Urinary bladder (tissue), 4 donors: ENCODE results near the gene ARHGAP31. TPM values are rescaled to one million over a fixed set of nuclear protein-coding genes. Genes with fewer than 3 reads are reported as not detected.
"Not testable (repeated sequence)": the region's sequence is repeated elsewhere in the genome, so short reads cannot be mapped to it uniquely, and the experiment has no call there.

Experiments
- DNase-seq: peaks from one replicate; pipeline ENCODE4 v3.0.0-alpha.2; 2015; ENCODE audit errors: extremely low spot score
- H3K27ac ChIP-seq: one replicate; pipeline ENCODE4 v1.5.1; 2013; ENCODE audit warnings: low read depth, mild to moderate bottlenecking, moderate library complexity
- H3K36me3 ChIP-seq: one replicate; pipeline ENCODE4 v1.6.1; 2013; ENCODE audit warnings: mild to moderate bottlenecking, moderate library complexity; ENCODE audit not compliant: insufficient read depth
- H3K4me1 ChIP-seq: one replicate; pipeline ENCODE4 v1.6.1; 2013; ENCODE audit warnings: mild to moderate bottlenecking, moderate library complexity; ENCODE audit not compliant: insufficient read depth
- H3K4me3 ChIP-seq: one replicate; pipeline ENCODE4 v1.5.1; 2013; ENCODE audit warnings: low read depth, low read length
- WGBS: extraction: QIAGEN DNeasy Blood & Tissue Kit; methylation state at CpG from one replicate; pipeline ENCODE4 v1.1.7; 2013; 5-methylcytosine and 5-hydroxymethylcytosine counted together
- polyA plus RNA-seq: library from polyadenylated mRNA; stranded (reverse); fragments of 200-250 nt; gene quantifications from one replicate; pipeline ENCODE4 v1.2.3, GENCODE V29; 2013
- total RNA-seq: library from RNA; depleted of rRNA; stranded (reverse); fragments of >200 nt; gene quantifications from one replicate; pipeline ENCODE4 v1.2.3, GENCODE V29; 2014
- donor health status: healthy with polysubstance abuse.
- donor health status: healthy.

Gene ARHGAP31
- total and polyA plus RNA-seq, 2 donors = 10.3 to 16.1 TPM

DNA sequence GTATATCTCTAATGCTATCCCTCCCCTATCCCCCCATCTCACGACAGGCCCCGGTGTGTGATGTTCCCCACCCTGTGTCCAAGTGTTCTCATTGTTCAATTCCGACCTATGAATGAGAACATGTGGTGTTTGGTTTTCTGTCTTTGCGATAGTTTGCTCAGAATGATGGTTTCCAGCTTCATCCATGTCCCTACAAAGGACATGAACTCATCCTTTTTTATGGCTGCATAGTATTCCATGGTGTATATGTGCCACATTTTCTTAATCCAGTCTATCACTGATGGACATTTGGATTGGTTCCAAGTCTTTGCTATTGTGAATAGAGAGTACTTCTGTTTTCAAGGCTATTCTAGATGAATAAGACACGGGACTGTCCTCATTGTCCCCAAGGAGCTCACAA lies 61.4 kb downstream of the ARHGAP31 start:
- not testable (repeated sequence) for H3K36me3 ChIP-seq, H3K4me1 ChIP-seq, H3K4me3 ChIP-seq, H3K27ac ChIP-seq, DNase-seq
- WGBS = 94% methylated on average over 5 of the region's 5 CpGs

DNA sequence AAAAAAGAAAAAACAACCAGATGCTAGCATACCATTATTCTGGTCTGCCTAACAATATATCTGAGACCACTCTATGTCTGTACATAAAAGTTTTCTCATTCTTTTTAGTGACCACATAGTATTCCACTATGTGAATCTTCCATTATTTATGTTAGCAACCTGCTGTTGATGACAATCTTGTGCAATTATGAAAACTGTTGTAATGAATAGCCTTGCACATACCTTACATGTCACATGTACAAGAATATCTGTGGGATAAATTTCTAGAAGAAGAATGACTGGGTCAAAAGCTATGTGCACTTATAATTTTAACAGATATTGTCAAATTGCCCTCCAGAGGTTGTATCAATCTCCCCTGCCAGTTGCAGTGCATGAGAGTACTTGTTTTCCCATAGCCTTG lies 62.5 kb downstream of the ARHGAP31 start:
- peaks cover 1% of the 10 kb centered on the region for H3K4me1 ChIP-seq
- no peak for DNase-seq
- no peak overlapping the region for H3K27ac ChIP-seq
- H3K36me3 ChIP-seq = no peaks in the 10 kb centered on the region
- H3K4me3 ChIP-seq = no peak overlapping the region

- Histone ChIP-seq H3K27ac (no peak overlapping the region), H3K4me1 (peaks cover 1% of the 10 kb centered on the region), H3K4me3 (no peak overlapping the region), H3K36me3 (no peaks in the 10 kb centered on the region)
- WGBS = 44% methylated on average over 6 of the region's 6 CpGs
- no peak for DNase-seq
These were observed 63.0 kb downstream of the ARHGAP31 start for GRCh38 chr3:119357190-119357589.

DNA sequence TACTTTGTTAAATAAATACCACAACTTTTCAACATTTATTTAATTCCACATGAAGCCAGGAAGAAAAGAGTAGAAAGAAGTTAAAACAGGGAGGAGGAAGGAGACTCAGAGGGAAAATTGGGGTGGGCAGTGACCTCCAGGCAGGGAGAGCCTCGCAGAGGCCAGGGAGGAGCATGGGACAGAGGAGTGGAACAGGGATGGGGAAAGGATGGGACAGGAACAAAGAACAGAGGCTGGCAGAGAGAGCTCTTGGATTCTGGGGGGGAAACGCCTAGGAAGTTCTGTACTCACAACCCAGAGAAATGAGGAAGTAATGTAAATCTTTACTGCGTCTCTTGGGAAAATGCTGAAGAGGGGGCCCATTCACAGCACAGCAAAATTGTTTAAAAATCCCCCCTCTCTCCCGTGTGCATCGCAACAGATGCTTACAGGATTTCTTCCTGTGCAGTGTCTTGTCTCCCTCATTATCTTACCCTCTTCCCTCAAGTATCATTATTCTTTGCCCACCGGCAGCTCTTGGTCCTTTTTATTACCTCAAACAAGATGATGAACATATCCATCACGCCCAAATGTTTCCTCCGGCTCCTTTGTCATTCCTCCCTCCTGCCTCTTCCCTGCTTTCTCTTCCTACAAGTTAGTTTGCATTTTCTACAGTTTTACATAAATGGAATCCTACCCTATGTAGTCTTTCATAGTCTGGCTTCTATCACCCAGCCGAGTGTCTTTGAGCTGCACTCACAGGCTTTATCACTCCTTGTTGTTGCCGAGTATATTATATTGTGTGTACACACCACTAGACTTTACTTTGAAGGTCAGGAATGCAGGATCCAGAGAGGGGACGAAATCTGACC lies 65.5 kb downstream of the ARHGAP31 start:
- Histone ChIP-seq H3K36me3 (no peaks in the 10 kb centered on the region), H3K4me3 (no peak overlapping the region), H3K27ac (no peak overlapping the region), H3K4me1 (no peaks in the 10 kb centered on the region)
- 45% methylated on average over 11 of the region's 11 CpGs for WGBS
- no peak for DNase-seq

DNA sequence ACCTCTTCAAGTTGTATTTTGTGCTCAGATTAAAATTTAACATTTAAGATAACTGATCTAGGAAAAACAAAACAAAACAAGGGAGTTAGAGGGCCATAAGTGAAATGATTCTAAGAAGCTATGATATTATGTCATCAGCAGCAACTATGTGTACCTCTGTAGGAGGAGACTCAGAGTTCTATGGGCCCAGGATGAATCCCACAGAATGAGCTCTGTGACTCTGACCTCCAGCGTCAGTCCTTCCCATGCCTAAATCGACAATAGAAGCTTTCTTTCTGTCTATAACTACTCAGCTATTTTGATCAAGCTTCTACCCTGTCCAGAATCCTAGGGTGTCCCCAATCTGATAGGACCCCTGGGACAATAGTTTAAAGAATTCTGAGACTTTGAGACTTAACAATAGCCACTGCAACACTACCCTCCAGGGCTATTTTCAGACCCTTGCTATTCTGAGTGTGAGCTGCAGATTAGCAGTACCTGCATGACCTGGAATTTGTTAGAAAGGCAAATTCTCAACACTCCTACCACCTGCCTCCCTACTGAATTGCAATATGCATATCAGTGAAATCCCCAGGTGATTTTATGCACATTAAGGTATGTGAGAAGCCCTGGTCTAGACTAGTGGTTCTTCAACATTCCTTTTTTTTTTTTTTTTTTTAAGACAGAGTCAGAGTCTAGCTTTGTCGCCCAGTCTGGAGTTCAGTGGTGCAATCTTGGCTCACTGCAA lies 66.7 kb downstream of the ARHGAP31 start:
- 82% methylated on average over 3 of the region's 3 CpGs for WGBS
- Histone ChIP-seq H3K4me1 (no peaks in the 10 kb centered on the region), H3K27ac (no peak overlapping the region), H3K36me3 (no peaks in the 10 kb centered on the region), H3K4me3 (no peak overlapping the region)
- DNase-seq = no peak

GRCh38 chr3:119362010-119362409 lies 67.8 kb downstream of the ARHGAP31 start:
- 95% methylated on average over 2 of the region's 2 CpGs for whole genome bisulfite sequencing
- H3K4me3 ChIP-seq = no peak overlapping the region

DNA sequence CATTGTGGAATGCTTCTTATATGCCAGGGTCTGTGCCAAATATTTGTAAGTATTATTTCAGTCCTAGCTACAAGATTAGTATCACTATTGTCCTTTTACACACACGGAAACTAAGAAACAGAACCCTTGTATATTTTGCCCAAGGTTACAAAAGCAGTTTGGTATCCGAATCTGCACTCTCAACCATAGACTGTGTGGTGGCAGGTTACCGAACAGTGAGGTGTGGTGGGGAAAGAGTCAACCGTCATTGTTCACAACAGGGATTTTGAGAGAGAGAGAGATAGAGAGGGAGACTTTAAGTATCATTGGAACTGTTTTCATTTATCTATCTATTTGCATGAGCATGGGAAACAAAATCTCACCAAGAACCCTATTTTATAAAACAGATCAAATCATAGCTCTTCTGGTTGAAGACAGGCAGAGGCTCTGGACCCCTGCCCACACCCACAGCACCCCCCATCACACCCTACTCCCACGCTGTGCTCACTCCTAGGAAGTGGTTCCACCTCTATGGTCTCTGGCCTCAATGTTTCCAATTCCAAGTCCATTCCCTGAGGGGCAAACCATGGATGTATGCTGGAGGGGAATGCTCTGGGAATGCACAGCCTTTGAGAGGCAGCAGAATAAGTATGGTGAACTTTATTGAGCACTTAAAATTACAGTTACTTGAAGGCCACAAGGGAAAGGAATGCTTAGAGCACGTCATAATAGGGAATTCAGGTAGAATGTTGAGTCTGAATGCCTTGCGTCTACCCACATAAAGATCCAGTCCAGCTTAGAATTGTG lies 69.0 kb downstream of the ARHGAP31 start:
- Histone ChIP-seq H3K36me3 (no peaks in the 10 kb centered on the region), H3K4me3 (no peak overlapping the region), H3K27ac (no peak overlapping the region), H3K4me1 (no peaks in the 10 kb centered on the region)
- DNase-seq = no peak
- WGBS = 94% methylated on average over 7 of the region's 7 CpGs

More at GRCh38 chr3:119362010-119362409, 67.8 kb downstream of the ARHGAP31 start:
- H3K27ac ChIP-seq = no peak overlapping the region
- H3K4me1 ChIP-seq = no peaks in the 10 kb centered on the region
- no peak for DNase-seq
- H3K36me3 ChIP-seq = no peaks in the 10 kb centered on the region

GRCh38 chr3:119364401-119364800 lies 70.2 kb downstream of the ARHGAP31 start:
- DNase-seq = no peak
- no peak overlapping the region for H3K27ac ChIP-seq
- H3K4me1 ChIP-seq = no peaks in the 10 kb centered on the region
- no peaks in the 10 kb centered on the region for H3K36me3 ChIP-seq
- H3K4me3 ChIP-seq = no peak overlapping the region
- 95% methylated on average over 1 of the region's 1 CpG for WGBS

GRCh38 chr3:119365418-119365817 lies 71.2 kb downstream of the ARHGAP31 start:
- Histone ChIP-seq H3K36me3 (no peaks in the 10 kb centered on the region), H3K4me3 (no peak overlapping the region), H3K27ac (no peak overlapping the region), H3K4me1 (no peaks in the 10 kb centered on the region)
- 62% methylated on average over 3 of the region's 3 CpGs for WGBS
- no peak for DNase-seq

- no peak for DNase-seq
These were observed 72.8 kb downstream of the ARHGAP31 start for GRCh38 chr3:119367000-119367399.

DNA sequence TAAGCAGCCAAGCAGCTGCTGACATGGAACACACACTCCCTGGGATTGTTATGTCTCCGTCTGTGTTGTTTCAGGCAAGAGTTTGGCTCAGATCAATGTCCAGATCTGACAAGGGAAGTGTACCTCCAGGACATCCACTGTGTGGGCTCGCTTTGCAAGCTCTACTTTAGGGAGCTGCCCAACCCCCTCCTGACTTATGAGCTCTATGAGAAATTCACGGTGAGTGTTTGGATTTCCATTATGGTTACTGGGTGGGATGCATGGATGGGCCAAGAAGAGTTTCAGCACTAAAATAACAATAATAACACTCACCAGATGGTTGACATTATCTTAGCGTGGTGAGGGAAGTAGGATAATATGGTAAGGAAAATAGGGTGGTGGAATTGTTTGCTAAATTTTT lies 74.1 kb downstream of the ARHGAP31 start:
- Histone ChIP-seq H3K4me1 (no peaks in the 10 kb centered on the region), H3K27ac (no peak overlapping the region), H3K36me3 (no peaks in the 10 kb centered on the region), H3K4me3 (no peak overlapping the region)
- DNase-seq = no peak
- 65% methylated on average over 4 of the region's 4 CpGs for WGBS

More at GRCh38 chr3:119367000-119367399, 72.8 kb downstream of the ARHGAP31 start:
- Histone ChIP-seq H3K27ac (no peak overlapping the region), H3K4me3 (no peak overlapping the region), H3K36me3 (no peaks in the 10 kb centered on the region), H3K4me1 (no peaks in the 10 kb centered on the region)
- WGBS = 99% methylated on average over 2 of the region's 2 CpGs

GRCh38 chr3:119371786-119372185 lies 77.6 kb downstream of the ARHGAP31 start:
- 98% methylated on average over 6 of the region's 6 CpGs for WGBS
- H3K36me3 ChIP-seq = not testable (repeated sequence)

DNA sequence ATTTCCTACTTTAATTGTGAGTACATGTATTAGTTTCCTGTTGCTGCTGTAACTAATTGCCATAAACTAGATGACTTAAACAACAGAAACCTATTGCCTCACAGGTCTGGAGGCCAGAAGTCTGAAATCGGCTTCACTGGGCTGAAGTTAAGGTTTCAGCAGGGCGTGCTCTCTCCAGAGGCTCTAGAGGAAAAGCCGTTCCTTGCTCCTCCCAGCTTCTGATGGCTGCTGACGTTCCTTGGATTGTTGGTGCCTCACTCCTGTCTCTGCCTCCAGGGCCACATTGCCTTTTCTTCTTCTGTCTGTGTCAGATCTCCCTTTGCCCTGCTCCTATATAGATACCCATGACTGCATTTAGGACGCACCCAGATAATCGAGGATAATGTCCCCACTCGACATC lies 80.9 kb downstream of the ARHGAP31 start:
- H3K27ac ChIP-seq = no peak overlapping the region
- 90% methylated on average over 7 of the region's 7 CpGs for WGBS
- H3K4me3 ChIP-seq = no peak overlapping the region
- DNase-seq = no peak
- no peaks in the 10 kb centered on the region for H3K4me1 ChIP-seq
- H3K36me3 ChIP-seq = no peaks in the 10 kb centered on the region

More at GRCh38 chr3:119371786-119372185, 77.6 kb downstream of the ARHGAP31 start:
- H3K4me3 ChIP-seq, DNase-seq, H3K27ac ChIP-seq, H3K4me1 ChIP-seq: not testable (repeated sequence)
